Measurements from ENCODE around the gene EIF4ENIF1. TPM values are rescaled to one million over a fixed set of nuclear protein-coding genes. Genes with fewer than 3 reads are reported as not detected.
"Not testable (repeated sequence)": the region's sequence is repeated elsewhere in the genome, so short reads cannot be mapped to it uniquely, and the experiment has no call there.

Gene EIF4ENIF1
- total and polyA plus RNA-seq, 2 donors (not counting 3 experiments of a cell fraction or from before 2014, with no cell fraction given) = 22.8 to 38.7 TPM

DNA sequence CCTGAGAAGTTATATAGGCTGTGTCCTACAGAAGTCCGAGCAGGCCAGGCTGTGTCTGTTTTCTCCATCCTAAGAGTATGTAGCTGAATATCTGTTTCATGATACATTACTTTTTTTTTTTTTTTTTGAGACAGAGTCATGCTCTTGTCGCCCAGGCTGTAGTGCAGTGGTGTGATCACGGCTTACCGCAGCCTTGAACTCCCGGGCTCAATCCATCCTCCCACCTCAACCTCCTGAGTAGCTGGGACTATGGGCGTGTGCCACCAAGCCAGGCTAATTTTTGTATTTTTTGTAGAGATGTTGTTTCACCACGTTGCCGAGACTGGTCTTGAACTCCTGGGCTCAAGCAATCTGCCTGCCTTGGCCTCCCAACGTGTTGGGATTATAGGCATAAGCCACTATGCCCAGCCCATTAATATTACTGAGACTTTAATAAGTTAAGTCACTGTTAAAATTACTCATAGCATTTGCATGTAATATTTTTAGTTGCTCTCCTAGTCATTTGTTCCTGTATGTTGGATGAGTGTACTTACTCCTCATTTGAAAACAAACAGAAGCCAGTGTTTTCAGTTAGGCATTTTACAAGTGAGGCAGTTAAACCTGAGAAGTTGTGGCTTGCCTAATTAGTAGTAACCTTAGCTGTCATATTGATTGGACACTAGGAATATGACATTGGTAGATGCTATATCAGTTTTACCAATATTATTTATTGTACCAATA, 64.2 kb downstream of the EIF4ENIF1 start:
- Histone ChIP-seq H3K9ac (replicated peaks; ENCODE audit: extremely low read depth, insufficient read depth, low read length) (no peak overlapping the region), H3K27ac (ENCODE audit: insufficient read depth, low read depth, low read length) (no peak overlapping the region), H3K9me3 (replicated peaks; ENCODE audit: control insufficient read depth, insufficient read depth, low read length) (no peaks in the 10 kb centered on the region), H2AFZ (ENCODE audit: low read depth, low read length) (no peak overlapping the region), H3K4me3 (replicated peaks in 1 of 3; ENCODE audit: insufficient read depth in 1 of 3, low read depth in 1 of 3, low read length in 3 of 3) (no peak overlapping the region), H3K79me2 (ENCODE audit: control insufficient read depth, insufficient read depth, low read length) (peaks cover 2% of the 10 kb centered on the region), H3K9me1 (replicated peaks; ENCODE audit: control insufficient read depth, extremely low read depth, insufficient read depth, low read length) (no peaks in the 10 kb centered on the region), H3K4me2 (ENCODE audit: insufficient read depth, low read length) (no peak overlapping the region), H3K4me1 (ENCODE audit: control insufficient read depth, extremely low read depth, insufficient read depth, low read length) (no peaks in the 10 kb centered on the region), H3K27me3 (ENCODE audit: control insufficient read depth in 2 of 2, insufficient read depth in 2 of 2, low read length in 2 of 2) (no peaks in the 10 kb centered on the region), H4K20me1 (replicated peaks; ENCODE audit: control insufficient read depth, extremely low read depth, insufficient read depth, low read length) (no peaks in the 10 kb centered on the region), H3K36me3 (ENCODE audit: control insufficient read depth in 2 of 2, extremely low read depth in 1 of 2, insufficient read depth in 2 of 2, low read length in 2 of 2) (peaks cover 13 to 24% of the 10 kb centered on the region in 2 experiments)
- CTCF ChIA-PET = interaction anchor here (1.6 kb wide), 1 partner anchor 81 kb away, joined by 3 read pairs; no protein-coding TSS in a partner anchor
- TF ChIP-seq EZH2 (IDR thresholded peaks at IDR 0.05; ENCODE audit: borderline replicate concordance, low read depth, low read length, severe bottlenecking) (no peak), POLR2A (IDR thresholded peaks at IDR 0.05; ENCODE audit: low read depth, low read length) (no peak), POLR2AphosphoS5 (IDR thresholded peaks at IDR 0.05; ENCODE audit: insufficient read depth, low read depth, low read length) (no peak), FOS (IDR thresholded peaks at IDR 0.05; ENCODE audit: borderline replicate concordance, insufficient read depth, low read length) (no peak), MYC (IDR thresholded peaks at IDR 0.05; ENCODE audit: low read depth, low read length) (no peak), GATA2 (IDR thresholded peaks at IDR 0.05; ENCODE audit: insufficient read depth, insufficient read length, low read depth, low read length) (no peak), JUN (IDR thresholded peaks at IDR 0.05; ENCODE audit: borderline replicate concordance, insufficient read depth, insufficient read length, low read depth) (no peak), MAX (IDR thresholded peaks at IDR 0.05; ENCODE audit: insufficient read depth, insufficient read length) (no peak)
- TF ChIP-seq, protein P1, sequence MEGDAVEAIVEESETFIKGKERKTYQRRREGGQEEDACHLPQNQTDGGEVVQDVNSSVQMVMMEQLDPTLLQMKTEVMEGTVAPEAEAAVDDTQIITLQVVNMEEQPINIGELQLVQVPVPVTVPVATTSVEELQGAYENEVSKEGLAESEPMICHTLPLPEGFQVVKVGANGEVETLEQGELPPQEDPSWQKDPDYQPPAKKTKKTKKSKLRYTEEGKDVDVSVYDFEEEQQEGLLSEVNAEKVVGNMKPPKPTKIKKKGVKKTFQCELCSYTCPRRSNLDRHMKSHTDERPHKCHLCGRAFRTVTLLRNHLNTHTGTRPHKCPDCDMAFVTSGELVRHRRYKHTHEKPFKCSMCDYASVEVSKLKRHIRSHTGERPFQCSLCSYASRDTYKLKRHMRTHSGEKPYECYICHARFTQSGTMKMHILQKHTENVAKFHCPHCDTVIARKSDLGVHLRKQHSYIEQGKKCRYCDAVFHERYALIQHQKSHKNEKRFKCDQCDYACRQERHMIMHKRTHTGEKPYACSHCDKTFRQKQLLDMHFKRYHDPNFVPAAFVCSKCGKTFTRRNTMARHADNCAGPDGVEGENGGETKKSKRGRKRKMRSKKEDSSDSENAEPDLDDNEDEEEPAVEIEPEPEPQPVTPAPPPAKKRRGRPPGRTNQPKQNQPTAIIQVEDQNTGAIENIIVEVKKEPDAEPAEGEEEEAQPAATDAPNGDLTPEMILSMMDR (IDR thresholded peaks at IDR 0.05; ENCODE audit: extremely low read depth in 1 of 2, insufficient read depth in 1 of 2, low read depth in 1 of 2, low read length in 2 of 2) = no peak
- peak; percentile 4 for FAIRE-seq
- POLR2A ChIA-PET = no interaction called here
- BruUV-seq (replicated peaks) = no TSS peak
- dilution Hi-C loops (cut with MboI; ENCODE audit: extremely low pct_ligation_motif_present, low sequenced_read_pairs) (no loop called here), intact Hi-C loops (cut with micrococcal nuclease) (no loop called here)
- no peak for DNase-seq (ENCODE audit: low read depth, low spot score)

DNA sequence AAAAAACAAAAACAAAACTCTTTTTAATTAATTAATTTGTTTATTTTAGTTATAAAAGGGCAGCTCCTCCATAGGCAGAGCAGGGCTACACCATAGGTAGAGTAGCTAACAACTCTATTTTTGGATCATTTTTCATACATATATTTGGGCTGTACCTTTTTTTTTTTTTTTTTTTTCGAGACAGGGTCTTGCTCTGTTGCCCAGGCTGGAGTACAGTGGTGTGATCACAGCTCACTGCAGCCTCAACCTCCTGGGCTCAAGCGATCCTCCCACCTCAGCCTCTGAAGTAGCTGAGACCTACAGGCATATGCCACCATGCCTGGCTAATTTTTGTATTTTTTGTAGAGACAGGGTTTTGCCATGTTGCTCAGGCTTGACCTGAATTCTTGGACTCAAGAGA, 87.3 kb downstream of the EIF4ENIF1 start:
- H3K9me1 ChIP-seq (replicated peaks; ENCODE audit: control insufficient read depth, extremely low read depth, insufficient read depth, low read length); CTCF ChIA-PET; POLR2A ChIA-PET; H3K36me3 ChIP-seq (ENCODE audit: control insufficient read depth in 2 of 2, extremely low read depth in 1 of 2, insufficient read depth in 2 of 2, low read length in 2 of 2); DNase-seq (ENCODE audit: low read depth, low spot score); BruUV-seq (replicated peaks); FAIRE-seq; dilution Hi-C loops (cut with MboI; ENCODE audit: extremely low pct_ligation_motif_present, low sequenced_read_pairs); H2AFZ ChIP-seq (ENCODE audit: low read depth, low read length); H3K27me3 ChIP-seq (ENCODE audit: control insufficient read depth in 2 of 2, insufficient read depth in 2 of 2, low read length in 2 of 2); H4K20me1 ChIP-seq (replicated peaks; ENCODE audit: control insufficient read depth, extremely low read depth, insufficient read depth, low read length); H3K27ac ChIP-seq (ENCODE audit: insufficient read depth, low read depth, low read length); intact Hi-C loops (cut with micrococcal nuclease); H3K4me3 ChIP-seq (replicated peaks in 1 of 3; ENCODE audit: insufficient read depth in 1 of 3, low read depth in 1 of 3, low read length in 3 of 3); H3K9me3 ChIP-seq (replicated peaks; ENCODE audit: control insufficient read depth, insufficient read depth, low read length); H3K4me2 ChIP-seq (ENCODE audit: insufficient read depth, low read length); H3K9ac ChIP-seq (replicated peaks; ENCODE audit: extremely low read depth, insufficient read depth, low read length): not testable (repeated sequence)
- H3K4me1 ChIP-seq (ENCODE audit: control insufficient read depth, extremely low read depth, insufficient read depth, low read length) = peaks cover 13% of the 10 kb centered on the region
- peaks cover 43% of the 10 kb centered on the region for H3K79me2 ChIP-seq (ENCODE audit: control insufficient read depth, insufficient read depth, low read length)
